Stomach (tissue), 9 donors: ENCODE measurements around the gene WWC1. TPM values are rescaled to one million over a fixed set of nuclear protein-coding genes. Genes with fewer than 3 reads are reported as not detected.
A peak's percentile ranks its signal among the peaks of the same experiment; 100 is the strongest.

Source experiments
- DNase-seq, 2 donors: peaks; one replicate each; pipeline versions ENCODE4 v3.0.0 to v3.0.0-alpha.2; 2013 to 2019
- H3K27ac ChIP-seq, 5 donors: fragments of 200-600 bp in 4 of 5; sonication (generic) in 4 of 5; one replicate each; pipeline ENCODE4 v1.5.1; 2013 to 2019; ENCODE audit warnings: mild to moderate bottlenecking in 1 of 5, moderate library complexity in 1 of 5
- H3K27me3 ChIP-seq, 3 donors: fragments of 200-600 bp; sonication (generic); one replicate each; pipeline ENCODE4 v1.5.1; 2017 to 2019; ENCODE audit warnings: mixed run types in 1 of 3
- H3K36me3 ChIP-seq, 4 donors: fragments of 200-600 bp; sonication (generic); 1 replicate in 3 of 4; 2 replicates in 1 of 4; pipeline ENCODE4 v1.5.1; 2016 to 2019
- H3K4me1 ChIP-seq, 4 donors: fragments of 200-600 bp; sonication (generic); one replicate each; pipeline ENCODE4 v1.5.1; 2016 to 2019
- H3K4me3 ChIP-seq, 4 donors: fragments of 200-600 bp; sonication (generic) in 3 of 4; one replicate each; pipeline ENCODE4 v1.5.1; 2016 to 2019; ENCODE audit warnings: mild to moderate bottlenecking in 1 of 4
- H3K9me3 ChIP-seq, 4 donors: fragments of 200-600 bp; sonication (generic); one replicate each; pipeline ENCODE4 v1.5.1; 2016 to 2019
- EP300 ChIP-seq: sonication (generic); formaldehyde crosslinking; IDR thresholded peaks from one replicate; pipeline ENCODE4 v1.6.1; 2017; ENCODE audit warnings: antibody characterized with exemption
- POLR2A ChIP-seq, 4 donors: fragments of 450-650 bp; IDR thresholded peaks; one replicate each; pipeline ENCODE4 v1.6.1; 2016; ENCODE audit warnings: antibody characterized with exemption in 4 of 4, control low read depth in 2 of 4, mild to moderate bottlenecking in 1 of 4, moderate library complexity in 1 of 4
- POLR2AphosphoS5 ChIP-seq, 3 donors: sonication (generic); formaldehyde crosslinking; IDR thresholded peaks; one replicate each; pipeline ENCODE4 v1.6.1; 2016; ENCODE audit warnings: antibody characterized with exemption in 3 of 3
- WGBS, 5 donors: extraction: QIAGEN DNeasy Blood & Tissue Kit in 3 of 5; methylation state at CpG; one replicate each; pipeline versions ENCODE4 v1.1.5 to v1.1.7; 2013 to 2018; 5-methylcytosine and 5-hydroxymethylcytosine counted together
- intact Hi-C: fragments of 100-400 bp; cut with DNase I; formaldehyde crosslinking; loops from one replicate; pipeline ENCODE4 v1.15.1; 2023; ENCODE audit warnings: low total_unique reads
- polyA plus RNA-seq, 3 donors: library from polyadenylated mRNA; stranded (reverse); fragments of 200-250 nt; gene quantifications; one replicate each; pipeline ENCODE4 v1.2.3, GENCODE V29; 2013
- total RNA-seq, 5 donors: library from RNA; depleted of rRNA; stranded (reverse); fragments of >200 nt; gene quantifications; one replicate each; pipeline versions ENCODE4 v1.1.0 to v1.2.3, GENCODE V29; 2014 to 2016
- TF ChIP-seq, protein P1 (sequence below), 7 experiments: fragments of 450-650 bp in 4 of 7; fragments of 200-600 bp in 3 of 7; sonication (generic) in 3 of 7; IDR thresholded peaks; one replicate each; pipeline ENCODE4 v1.5.1; 2016 to 2019; ENCODE audit warnings: antibody characterized with exemption in 7 of 7, control low read depth in 2 of 7, mild to moderate bottlenecking in 1 of 7
- donor health status: healthy with polysubstance abuse.
- donor health status: Bipolar disorder and iron deficiency.
- donor health status: healthy.

WWC1 gene
- total and polyA plus RNA-seq, 8 donors = 11.3 to 82.6 (median 33.4) TPM

DNA sequence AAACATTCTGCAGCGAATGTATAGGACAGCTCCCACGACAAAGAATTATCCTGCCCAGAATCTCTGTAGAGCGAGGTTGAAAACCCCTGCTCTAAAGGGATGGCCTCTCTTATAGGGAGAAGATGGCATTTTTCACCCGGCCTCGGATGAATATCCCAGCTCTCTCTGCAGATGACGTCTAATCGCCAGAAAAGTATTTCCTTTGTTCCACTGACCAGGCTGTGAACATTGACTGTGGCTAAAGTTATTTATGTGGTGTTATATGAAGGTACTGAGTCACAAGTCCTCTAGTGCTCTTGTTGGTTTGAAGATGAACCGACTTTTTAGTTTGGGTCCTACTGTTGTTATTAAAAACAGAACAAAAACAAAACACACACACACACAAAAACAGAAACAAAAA is 177.4 kb downstream of the WWC1 start:
- Histone ChIP-seq H3K4me1 (no peaks in the 10 kb centered on the region), H3K27ac (no peak overlapping the region), H3K9me3 (no peaks in the 10 kb centered on the region), H3K36me3 (peaks cover 14 to 84% (median 70%) of the 10 kb centered on the region in 4 donors), H3K27me3 (no peaks in the 10 kb centered on the region), H3K4me3 (no peak overlapping the region)
- DNase-seq = no peak
- 83 to 92% (median 87%) methylated on average over 8 of the region's 8 CpGs for WGBS, 5 donors
- TF ChIP-seq, protein P1, sequence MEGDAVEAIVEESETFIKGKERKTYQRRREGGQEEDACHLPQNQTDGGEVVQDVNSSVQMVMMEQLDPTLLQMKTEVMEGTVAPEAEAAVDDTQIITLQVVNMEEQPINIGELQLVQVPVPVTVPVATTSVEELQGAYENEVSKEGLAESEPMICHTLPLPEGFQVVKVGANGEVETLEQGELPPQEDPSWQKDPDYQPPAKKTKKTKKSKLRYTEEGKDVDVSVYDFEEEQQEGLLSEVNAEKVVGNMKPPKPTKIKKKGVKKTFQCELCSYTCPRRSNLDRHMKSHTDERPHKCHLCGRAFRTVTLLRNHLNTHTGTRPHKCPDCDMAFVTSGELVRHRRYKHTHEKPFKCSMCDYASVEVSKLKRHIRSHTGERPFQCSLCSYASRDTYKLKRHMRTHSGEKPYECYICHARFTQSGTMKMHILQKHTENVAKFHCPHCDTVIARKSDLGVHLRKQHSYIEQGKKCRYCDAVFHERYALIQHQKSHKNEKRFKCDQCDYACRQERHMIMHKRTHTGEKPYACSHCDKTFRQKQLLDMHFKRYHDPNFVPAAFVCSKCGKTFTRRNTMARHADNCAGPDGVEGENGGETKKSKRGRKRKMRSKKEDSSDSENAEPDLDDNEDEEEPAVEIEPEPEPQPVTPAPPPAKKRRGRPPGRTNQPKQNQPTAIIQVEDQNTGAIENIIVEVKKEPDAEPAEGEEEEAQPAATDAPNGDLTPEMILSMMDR (IDR thresholded peaks at IDR 0.05) = no peak
- TF ChIP-seq POLR2AphosphoS5 (IDR thresholded peaks at IDR 0.05) = no peak
- no peak for TF ChIP-seq POLR2A (IDR thresholded peaks at IDR 0.05)
- no peak for TF ChIP-seq EP300
- intact Hi-C loops = no loop called here

- Histone ChIP-seq H3K27me3 (no peaks in the 10 kb centered on the region), H3K4me1 (no peaks in the 10 kb centered on the region), H3K4me3 (no peak overlapping the region), H3K27ac (no peak overlapping the region), H3K36me3 (peaks cover 9 to 83% (median 63%) of the 10 kb centered on the region in 4 donors), H3K9me3 (no peaks in the 10 kb centered on the region)
- TF ChIP-seq POLR2A (IDR thresholded peaks at IDR 0.05) = no peak
- TF ChIP-seq EP300 = no peak
- TF ChIP-seq, protein P1 (IDR thresholded peaks at IDR 0.05) = no peak
- no peak for TF ChIP-seq POLR2AphosphoS5 (IDR thresholded peaks at IDR 0.05)
- intact Hi-C loops = no loop called here
- DNase-seq = no peak
- WGBS, 5 donors = 83 to 94% (median 85%) methylated on average over 3 of the region's 3 CpGs
These were observed 178.4 kb downstream of the WWC1 start for GRCh38 chr5:168469816-168470215.

GRCh38 chr5:168471785-168472184 is 180.3 kb downstream of the WWC1 start:
- intact Hi-C loops = no loop called here
- H3K4me1 ChIP-seq = no peaks in the 10 kb centered on the region
- no peak for DNase-seq
- H3K4me3 ChIP-seq = no peak overlapping the region
- peaks cover 5 to 65% (median 50%) of the 10 kb centered on the region in 4 donors for H3K36me3 ChIP-seq
- H3K27me3 ChIP-seq = no peaks in the 10 kb centered on the region
- TF ChIP-seq, protein P1 (IDR thresholded peaks at IDR 0.05) = no peak
- no peak for TF ChIP-seq POLR2A (IDR thresholded peaks at IDR 0.05)
- no peak for TF ChIP-seq EP300
- no peak for TF ChIP-seq POLR2AphosphoS5 (IDR thresholded peaks at IDR 0.05)
- 84 to 94% (median 89%) methylated on average over 4 of the region's 4 CpGs for WGBS, 5 donors
- no peaks in the 10 kb centered on the region for H3K9me3 ChIP-seq
- H3K27ac ChIP-seq = no peak overlapping the region

DNA sequence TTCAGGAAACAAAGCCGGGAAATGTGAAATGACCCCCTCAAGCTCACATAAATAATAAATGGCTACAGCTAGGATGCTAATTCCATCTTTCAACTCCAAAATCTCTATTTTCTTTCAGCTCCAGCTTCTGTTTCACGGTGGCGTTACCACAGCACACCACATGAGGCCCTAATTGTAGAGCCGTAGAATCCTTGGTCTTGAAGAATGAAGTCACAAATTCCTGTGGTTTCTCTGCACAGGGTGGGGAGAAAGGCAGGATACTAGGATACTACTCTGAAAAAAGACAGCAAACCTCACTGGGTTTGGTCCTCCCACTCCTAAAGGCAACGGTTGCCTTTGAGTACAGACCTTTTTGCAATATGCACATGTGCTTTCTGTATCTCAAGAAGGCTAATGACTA is 180.9 kb downstream of the WWC1 start:
- no peak overlapping the region for H3K27ac ChIP-seq
- H3K9me3 ChIP-seq = no peaks in the 10 kb centered on the region
- intact Hi-C loops = no loop called here
- TF ChIP-seq, protein P1 (IDR thresholded peaks at IDR 0.05) = no peak
- TF ChIP-seq EP300 (no peak), POLR2AphosphoS5 (IDR thresholded peaks at IDR 0.05) (no peak), POLR2A (IDR thresholded peaks at IDR 0.05) (no peak)
- DNase-seq = peak in 1 of 2 donors; percentile 21
- no peaks in the 10 kb centered on the region for H3K4me1 ChIP-seq
- WGBS, 5 donors = 69 to 82% (median 73%) methylated on average over 5 of the region's 5 CpGs
- no peaks in the 10 kb centered on the region for H3K27me3 ChIP-seq
- H3K36me3 ChIP-seq = peaks cover 5 to 60% (median 49%) of the 10 kb centered on the region in 4 donors
- H3K4me3 ChIP-seq = no peak overlapping the region
